Amygdala (tissue), 56 donors: ENCODE results near the gene MYCBP.
A peak's percentile ranks its signal among the peaks of the same experiment; 100 is the strongest.
"Not testable (repeated sequence)": the region's sequence is repeated elsewhere in the genome, so short reads cannot be mapped to it uniquely, and the experiment has no call there.

Experiments
- DNase-seq, 56 donors: peaks; one replicate each; lab custom pipeline; 2025; lab: John Stamatoyannopoulos, UW

Gene MYCBP

GRCh38 chr1:38873027-38873969 is at the start of gene MYCBP:
Gene MYCBP (minus strand): TSS chr1:38873348. CDS start chr1:38873305, 43 bp downstream.
- peak; percentile 83 to 99 (median 94) for DNase-seq

- DNase-seq: peak in 41 of 56 donors; percentile 5 to 76 (median 33)
Observed at GRCh38 chr1:38919130-38919529, 46.0 kb upstream of the MYCBP start.

GRCh38 chr1:38918568-38918967 is 45.4 kb upstream of the MYCBP start:
- DNase-seq: peak in 3 of 56 donors; percentile 21 to 35 (median 33)

GRCh38 chr1:38917772-38918171 is 44.6 kb upstream of the MYCBP start:
- DNase-seq: no peak

GRCh38 chr1:38917337-38917736 is 44.2 kb upstream of the MYCBP start:
- DNase-seq: no peak

GRCh38 chr1:38915352-38915948 is 42.3 kb upstream of the MYCBP start:
- DNase-seq: no peak

GRCh38 chr1:38914908-38915307 is 41.8 kb upstream of the MYCBP start:
- not testable (repeated sequence) for DNase-seq

GRCh38 chr1:38908821-38909220 is 35.7 kb upstream of the MYCBP start:
- DNase-seq: no peak

- DNase-seq: no peak
Observed at GRCh38 chr1:38905985-38906384, 32.8 kb upstream of the MYCBP start.

- no peak for DNase-seq
Observed at GRCh38 chr1:38899560-38899959, 26.4 kb upstream of the MYCBP start.

- no peak for DNase-seq
Observed at GRCh38 chr1:38898653-38899230, 25.6 kb upstream of the MYCBP start.

GRCh38 chr1:38896169-38896568 is 23.0 kb upstream of the MYCBP start:
- DNase-seq: no peak

GRCh38 chr1:38892976-38893375 is 19.8 kb upstream of the MYCBP start:
- DNase-seq: no peak

GRCh38 chr1:38891753-38892152 is 18.6 kb upstream of the MYCBP start:
- DNase-seq: no peak

GRCh38 chr1:38889589-38889988 is 16.4 kb upstream of the MYCBP start:
- DNase-seq: no peak

- no peak for DNase-seq
Observed at GRCh38 chr1:38888423-38889333, 15.5 kb upstream of the MYCBP start.

- no peak for DNase-seq
Observed at GRCh38 chr1:38885092-38885491, 11.9 kb upstream of the MYCBP start.

GRCh38 chr1:38881487-38881886 is 8.3 kb upstream of the MYCBP start, which contains the start of gene GJA9:
Gene GJA9 (minus strand): TSS chr1:38881587. CDS start chr1:38876098, 5,489 bp downstream.
- DNase-seq: no peak

- DNase-seq: no peak
Observed at GRCh38 chr1:38875811-38876210, 2.7 kb upstream of the MYCBP start.

- peak in 5 of 56 donors; percentile 22 to 45 (median 33) for DNase-seq
Observed at GRCh38 chr1:38872401-38873026, 634 bp downstream of the MYCBP start.
